Smooth muscle cell of trachea (primary cell): ENCODE data around the gene GPR62. TPM values are rescaled to one million over a fixed set of nuclear protein-coding genes. Genes with fewer than 3 reads are reported as not detected.

ENCODE experiments used
- total RNA-seq: library from RNA; depleted of rRNA; stranded (reverse); fragments of >200 nt; gene quantifications from 2 replicates; pipeline ENCODE4 v1.2.1, GENCODE V29; 2014

The GPR62 gene, protein sequence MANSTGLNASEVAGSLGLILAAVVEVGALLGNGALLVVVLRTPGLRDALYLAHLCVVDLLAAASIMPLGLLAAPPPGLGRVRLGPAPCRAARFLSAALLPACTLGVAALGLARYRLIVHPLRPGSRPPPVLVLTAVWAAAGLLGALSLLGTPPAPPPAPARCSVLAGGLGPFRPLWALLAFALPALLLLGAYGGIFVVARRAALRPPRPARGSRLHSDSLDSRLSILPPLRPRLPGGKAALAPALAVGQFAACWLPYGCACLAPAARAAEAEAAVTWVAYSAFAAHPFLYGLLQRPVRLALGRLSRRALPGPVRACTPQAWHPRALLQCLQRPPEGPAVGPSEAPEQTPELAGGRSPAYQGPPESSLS
- under 0.01 TPM in 1 of 2 replicates, not detected in the other for total RNA-seq

DNA sequence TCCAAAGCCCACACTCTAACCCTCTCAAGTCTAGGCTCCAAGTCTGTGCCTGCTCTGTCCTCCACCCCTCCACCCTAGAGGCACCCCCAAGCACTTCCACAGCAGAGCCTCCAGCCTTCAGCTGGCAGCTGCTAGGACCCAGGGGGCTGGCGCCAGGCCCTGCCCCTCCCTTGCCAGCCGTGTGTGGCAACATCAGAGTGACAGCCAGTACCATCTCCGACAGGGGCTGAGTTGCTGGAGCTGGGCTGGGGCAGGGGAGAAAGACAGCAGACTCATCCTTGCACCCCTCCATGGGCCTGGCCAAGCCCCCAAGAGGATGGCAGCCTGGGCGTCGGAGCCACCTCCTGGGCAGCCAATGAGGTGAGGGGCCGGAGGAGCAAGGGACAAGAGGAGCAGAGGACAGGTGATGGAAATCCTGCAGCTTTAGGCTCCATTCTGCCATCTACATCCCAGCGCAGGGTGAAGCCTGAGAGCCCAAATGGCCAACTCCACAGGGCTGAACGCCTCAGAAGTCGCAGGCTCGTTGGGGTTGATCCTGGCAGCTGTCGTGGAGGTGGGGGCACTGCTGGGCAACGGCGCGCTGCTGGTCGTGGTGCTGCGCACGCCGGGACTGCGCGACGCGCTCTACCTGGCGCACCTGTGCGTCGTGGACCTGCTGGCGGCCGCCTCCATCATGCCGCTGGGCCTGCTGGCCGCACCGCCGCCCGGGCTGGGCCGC lies at the start of gene GPR62:
TSS of gene GPR62 (plus strand) at position 207 of the 718 bp plus-strand sequence. CDS start at position 479, 272 bp downstream.

GRCh38 chr3:51941798-51942602 lies 13.2 kb upstream of the GPR62 start, which contains the start of the genes PARP3 and RRP9:
Gene PARP3, plus strand, starts transcription at chr3:51942363. Its CDS starts 993 bp downstream, at chr3:51943356.
Gene RRP9, minus strand, starts transcription at chr3:51941904. Its CDS starts 37 bp downstream, at chr3:51941867.

DNA sequence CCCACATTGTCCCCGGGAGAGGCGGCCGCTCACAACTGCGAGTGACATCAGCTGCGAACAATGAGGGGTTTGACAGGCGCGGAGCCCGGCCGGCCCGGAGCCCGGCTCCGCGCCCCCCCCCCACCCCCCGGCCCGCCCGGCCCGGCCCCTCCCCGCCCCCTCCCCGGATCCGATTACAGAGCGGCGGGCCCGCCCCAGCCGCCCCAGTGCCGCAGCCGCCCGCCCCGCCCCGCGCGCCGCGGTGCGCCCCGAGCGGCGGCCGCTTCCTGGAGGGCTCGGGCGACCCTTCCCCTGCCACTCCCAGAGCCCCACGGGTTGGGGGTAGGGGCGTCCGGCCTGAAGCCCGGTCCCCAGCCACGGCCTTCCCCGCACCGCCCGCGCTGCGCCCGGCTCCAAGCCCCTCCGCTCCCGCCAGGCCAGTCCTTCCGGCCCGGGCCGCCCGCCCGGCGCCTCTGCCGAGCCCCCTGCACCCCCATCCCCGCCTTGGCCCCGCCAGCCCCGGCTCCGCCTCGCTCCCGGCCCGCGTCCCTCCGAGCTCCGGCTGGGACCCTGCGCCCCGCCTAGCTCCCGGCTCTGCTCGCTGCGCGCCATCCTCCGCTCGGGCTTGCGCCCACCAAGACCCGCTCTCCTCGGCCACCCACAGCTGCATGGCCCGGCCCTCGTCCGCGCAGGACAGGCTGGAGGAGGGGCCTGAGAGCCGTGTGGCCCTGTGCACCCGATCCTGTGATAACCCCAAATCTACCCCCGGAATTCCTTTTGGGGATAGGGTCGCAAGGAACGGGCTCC lies 12.4 kb downstream of the GPR62 start, which contains the start of gene PCBP4:
TSS of gene PCBP4 (minus strand) at position 71 of the 786 bp plus-strand sequence. CDS start 6,214 bp downstream, outside the sequence.

DNA sequence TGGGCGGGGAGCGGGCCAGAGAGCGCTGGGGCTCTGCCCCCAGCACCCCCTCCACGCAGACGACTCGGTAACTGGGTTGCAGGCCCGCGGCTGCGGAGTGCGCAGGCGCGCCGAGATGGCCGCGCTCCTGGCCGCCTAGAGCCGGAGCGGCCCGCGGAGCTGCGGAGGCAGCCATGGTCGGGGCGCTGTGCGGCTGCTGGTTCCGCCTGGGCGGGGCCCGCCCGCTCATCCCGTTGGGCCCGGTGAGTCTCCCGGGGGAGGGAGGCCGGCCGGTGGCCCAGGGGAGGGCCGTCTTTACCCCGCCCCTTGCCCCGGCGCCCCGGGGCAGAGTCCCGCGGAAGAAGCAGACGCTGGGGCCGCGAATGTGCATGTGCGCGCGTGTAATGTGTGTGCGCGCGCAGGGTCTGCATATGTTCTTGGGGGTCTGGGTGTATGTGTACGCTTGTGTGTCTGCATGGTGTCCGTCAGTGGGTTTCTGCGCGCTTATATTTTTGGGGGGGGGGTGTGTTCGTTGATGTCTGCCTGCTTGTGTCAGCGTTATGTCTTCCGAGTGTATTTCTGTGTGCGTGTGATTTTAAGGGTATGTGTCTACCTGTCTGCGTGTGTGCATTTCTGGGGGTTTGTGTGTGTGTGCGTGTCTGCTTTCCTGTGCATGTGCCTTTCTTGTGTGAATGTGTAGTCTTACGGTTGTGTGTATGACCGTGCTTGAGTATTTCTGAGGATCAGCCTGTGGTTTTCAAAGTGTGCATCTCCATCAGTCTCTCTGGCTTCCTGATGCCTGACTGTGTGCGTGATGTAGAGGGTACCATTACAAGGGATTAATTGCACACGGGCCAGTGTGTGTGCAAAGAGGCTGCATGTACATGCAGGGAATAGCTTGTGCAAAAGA lies 20.0 kb downstream of the GPR62 start, which contains the start of gene ABHD14A:
TSS of gene ABHD14A (plus strand) at position 102 of the 889 bp plus-strand sequence. CDS start at position 174, 72 bp downstream.

DNA sequence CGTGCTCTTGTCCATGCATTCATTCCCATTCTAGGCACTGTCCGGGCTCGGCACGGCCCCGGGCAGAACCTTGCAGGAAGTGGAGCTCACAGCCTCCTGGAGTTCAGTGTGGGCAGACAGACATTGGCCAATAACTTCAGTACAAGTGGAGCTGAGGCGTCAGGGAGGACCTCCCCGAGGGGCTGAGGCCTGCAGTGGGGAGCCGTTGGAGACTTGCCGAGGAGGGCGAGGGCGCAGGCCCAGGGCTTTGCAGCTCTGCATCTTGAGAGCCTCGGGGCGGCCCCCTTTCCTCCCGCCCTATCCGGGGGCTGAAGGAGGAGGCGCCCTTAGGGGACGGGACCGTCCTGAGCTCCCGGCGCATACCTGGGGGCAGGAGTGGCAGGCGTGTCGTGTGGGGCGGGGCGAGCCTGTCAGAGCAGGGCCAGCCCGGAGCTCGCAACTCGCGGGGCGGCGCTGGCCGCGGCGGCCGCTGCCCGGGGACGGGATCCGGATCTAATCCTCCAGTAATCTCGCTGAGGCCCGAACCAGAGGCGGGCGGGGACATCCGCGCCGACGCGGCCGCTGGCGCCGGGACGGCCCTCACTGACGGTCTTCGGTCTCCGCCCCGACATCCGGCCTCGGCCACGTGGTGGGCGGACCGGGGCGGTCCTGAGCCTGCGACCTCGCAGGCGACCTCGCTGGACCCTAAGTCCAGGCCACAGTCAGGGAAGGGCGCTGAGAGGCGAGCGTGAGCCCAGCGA lies 27.8 kb downstream of the GPR62 start, which contains the start of gene ACY1:
TSS of gene ACY1 (plus strand) at position 698 of the 740 bp plus-strand sequence. CDS start 530 bp downstream, outside the sequence.

DNA sequence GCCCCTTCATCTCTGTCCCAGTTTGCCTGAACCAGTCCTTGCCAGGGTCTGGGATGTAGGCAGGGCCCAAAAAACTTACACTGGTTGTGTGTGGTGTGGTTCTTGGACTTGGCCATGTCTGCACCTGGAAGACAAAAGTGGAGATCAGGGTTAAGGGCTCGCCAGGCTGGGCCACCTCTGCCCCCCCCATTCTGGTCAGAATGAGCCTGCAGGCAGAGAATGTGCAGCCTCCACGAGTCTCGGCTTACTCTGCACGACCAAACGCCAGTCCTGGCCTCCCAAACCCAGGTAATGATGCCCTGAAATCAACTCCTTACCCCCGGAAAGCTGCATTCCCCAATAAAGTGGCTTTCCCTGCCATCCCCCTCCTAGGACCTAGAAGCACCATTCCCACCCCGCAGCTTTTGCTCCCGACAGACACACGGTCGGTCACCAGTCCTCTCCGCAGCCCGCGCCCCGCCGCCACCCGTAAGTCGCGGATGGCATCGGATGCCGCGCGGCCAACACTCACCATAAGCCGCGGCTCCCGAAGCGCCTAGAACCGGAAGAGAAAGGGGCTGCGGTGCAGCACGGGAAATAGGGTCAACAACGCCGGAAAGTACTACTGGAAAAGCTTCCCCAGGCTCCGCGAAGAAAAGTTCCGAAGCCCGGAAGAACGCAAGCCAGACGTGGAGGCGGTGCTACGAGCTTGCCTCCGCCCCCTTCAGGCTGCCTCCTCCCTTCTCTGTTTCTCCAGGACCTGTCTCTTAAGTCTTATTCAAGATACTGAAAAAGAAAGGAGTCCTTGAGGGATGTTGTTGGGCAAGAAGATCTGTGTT lies 40.4 kb downstream of the GPR62 start, which contains the start of gene RPL29:
TSS of gene RPL29 (minus strand) at position 550 of the 818 bp plus-strand sequence. CDS start at position 116, 434 bp downstream.

Other genes starting within 250 kb of the GPR62 start
- 0.15 and 0.17 TPM in 2 replicates for gene GRM2, start 248.3 kb upstream of the GPR62 start, total RNA-seq
- gene IQCF6, start 176.1 kb upstream of the GPR62 start, total RNA-seq, result not detected in 2 replicates
- gene IQCF2, start 93.8 kb upstream of the GPR62 start, total RNA-seq, result not detected in 2 replicates
- not detected in 2 replicates for gene IQCF5, start 79.8 kb upstream of the GPR62 start, total RNA-seq
- gene IQCF1, start 52.0 kb upstream of the GPR62 start, total RNA-seq, result not detected in 2 replicates
- gene RRP9, start 13.5 kb upstream of the GPR62 start, total RNA-seq, result 18.6 and 20.5 TPM in 2 replicates
- 29.6 and 30.5 TPM in 2 replicates for gene PARP3, start 13.0 kb upstream of the GPR62 start, total RNA-seq
- 56.0 and 73.1 TPM in 2 replicates for gene PCBP4, start 12.1 kb downstream of the GPR62 start, total RNA-seq
- 19.3 and 40.9 TPM in 2 replicates for gene ABHD14B, start 18.7 kb downstream of the GPR62 start, total RNA-seq
- 12.9 and 14.9 TPM in 2 replicates for gene ABHD14A, start 19.7 kb downstream of the GPR62 start, total RNA-seq
- 45.2 and 52.5 TPM in 2 replicates for gene ACY1, start 28.2 kb downstream of the GPR62 start, total RNA-seq
- 1,028 and 1,056 TPM in 2 replicates for gene RPL29, start 40.5 kb downstream of the GPR62 start, total RNA-seq
- gene DUSP7, start 101.2 kb downstream of the GPR62 start, total RNA-seq, result 6.1 and 11.9 TPM in 2 replicates
- gene POC1A, start 199.0 kb downstream of the GPR62 start, total RNA-seq, result 5.5 and 15.0 TPM in 2 replicates
- gene ALAS1, start 242.8 kb downstream of the GPR62 start, total RNA-seq, result 45.7 and 68.5 TPM in 2 replicates